HTR-8/SVneo (cell line): ENCODE measurements around the gene CCDC88C.
A peak's percentile ranks its signal among the peaks of the same experiment; 100 is the strongest.
"Not testable (repeated sequence)": the region's sequence is repeated elsewhere in the genome, so short reads cannot be mapped to it uniquely, and the experiment has no call there.

Experiments
- DNase-seq: peaks from one replicate; pipeline ENCODE4 v3.0.0; 2011; ENCODE audit warnings: low spot score, mixed read lengths; ENCODE audit not compliant: insufficient read length
- FAIRE-seq: peaks from 2 replicates; lab custom pipeline; 2011; peaks lifted over from hg19 to GRCh38; lab: Jason Lieb, UNC

Gene CCDC88C

DNA sequence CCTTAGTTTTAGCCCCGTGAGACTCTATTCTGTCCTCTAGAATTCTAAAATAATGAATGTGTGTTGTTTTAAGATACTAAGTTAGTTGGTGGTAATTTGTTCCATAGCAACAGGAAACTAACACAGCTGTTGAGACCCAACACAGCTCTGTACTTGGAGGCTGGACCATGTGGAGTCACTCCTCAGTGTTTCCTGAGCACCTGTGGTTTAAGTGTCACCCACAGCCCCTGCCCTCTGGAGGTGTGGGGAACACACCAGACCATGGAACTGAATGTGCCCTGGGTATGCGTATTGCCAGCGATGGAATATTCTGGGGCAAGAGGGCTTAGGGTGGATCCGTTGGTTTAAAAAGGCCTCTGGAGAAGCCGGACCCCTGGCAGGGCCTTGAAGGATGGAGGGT lies 156.5 kb downstream of the CCDC88C start:
- no peak for FAIRE-seq
- no peak for DNase-seq

DNA sequence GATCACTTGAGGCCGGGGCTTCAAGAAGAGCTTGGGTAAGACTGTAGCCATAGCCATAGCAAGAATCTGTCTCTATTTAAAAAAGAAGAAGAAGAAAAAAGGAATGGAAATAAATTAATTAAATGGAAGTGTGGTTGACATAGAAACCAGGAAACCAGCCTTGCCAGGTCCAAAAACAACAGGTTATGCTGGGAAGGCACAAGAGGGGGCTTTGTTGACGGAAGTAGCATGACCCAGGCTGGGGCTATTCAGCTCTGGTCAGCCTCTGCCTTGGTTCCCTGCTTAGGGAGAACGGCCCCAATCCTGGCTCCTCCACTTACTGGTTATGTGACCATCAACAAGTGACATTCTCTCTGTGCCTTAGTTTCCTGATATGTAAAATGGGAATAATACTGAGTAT lies 158.7 kb downstream of the CCDC88C start:
- FAIRE-seq: no peak

DNA sequence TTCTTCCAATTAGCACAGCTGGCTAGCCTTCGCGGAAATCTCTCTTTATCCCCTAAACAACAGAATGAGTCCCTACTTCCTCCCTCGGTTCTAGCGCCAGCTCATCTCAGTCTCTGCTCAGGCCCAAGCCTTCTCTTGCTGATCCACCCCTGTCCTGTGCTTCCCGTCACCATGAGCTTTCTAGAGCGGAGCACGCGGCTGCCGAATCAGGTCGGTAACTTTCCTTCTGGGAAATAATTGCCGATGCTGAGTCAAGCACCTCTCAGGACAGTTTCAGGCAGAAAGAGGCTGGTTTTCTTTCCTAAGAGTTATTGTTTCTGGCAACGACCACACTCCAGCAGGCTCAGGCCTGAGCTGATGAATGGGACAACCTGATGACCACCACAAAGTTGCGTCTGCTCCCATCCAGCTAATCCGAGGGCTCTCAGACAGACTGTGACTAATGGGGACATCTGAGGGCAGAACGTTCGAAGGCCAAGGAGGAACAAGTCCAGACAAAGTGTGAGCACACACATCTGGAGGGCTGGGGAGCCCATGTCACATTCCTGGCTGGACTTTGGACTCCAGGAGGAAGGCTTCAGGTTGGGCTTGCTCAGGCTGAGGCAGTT lies 159.5 kb downstream of the CCDC88C start:
- no peak for DNase-seq
- FAIRE-seq: no peak

More for the DNA sequence above, 158.7 kb downstream of the CCDC88C start:
- no peak for DNase-seq

DNA sequence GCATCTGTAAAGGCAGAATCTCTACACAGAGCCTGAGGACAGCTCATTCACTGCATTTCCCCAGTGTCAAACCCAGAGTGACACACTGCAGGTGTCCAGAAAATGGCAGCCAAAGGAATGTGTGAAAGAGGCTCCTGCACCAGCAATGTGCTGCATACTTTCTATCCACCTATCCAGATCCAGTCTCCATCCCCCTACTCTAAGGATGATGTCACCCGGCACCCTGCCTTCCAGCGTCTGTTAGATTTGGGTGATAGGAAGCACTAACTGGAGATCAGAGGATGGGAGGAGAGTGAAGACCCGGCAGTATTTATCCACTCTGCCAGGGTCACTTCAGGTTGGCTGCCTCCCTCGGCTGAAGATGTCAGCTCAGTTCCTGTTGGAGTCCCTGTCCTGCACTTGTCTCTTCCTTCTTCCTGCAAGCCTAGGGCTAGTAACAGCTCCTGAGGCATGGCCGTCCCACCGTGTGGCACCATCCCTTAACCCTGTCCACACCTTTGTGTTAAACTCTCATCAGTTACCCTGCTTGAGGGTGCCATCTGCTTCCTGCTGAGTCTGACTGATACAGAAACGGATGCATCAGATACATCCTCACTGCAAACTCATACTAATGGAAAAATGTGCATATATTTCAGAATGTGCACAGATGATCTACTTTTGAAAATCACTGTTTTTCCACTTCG lies 160.2 kb downstream of the CCDC88C start:
- FAIRE-seq: no peak
- no peak for DNase-seq

DNA sequence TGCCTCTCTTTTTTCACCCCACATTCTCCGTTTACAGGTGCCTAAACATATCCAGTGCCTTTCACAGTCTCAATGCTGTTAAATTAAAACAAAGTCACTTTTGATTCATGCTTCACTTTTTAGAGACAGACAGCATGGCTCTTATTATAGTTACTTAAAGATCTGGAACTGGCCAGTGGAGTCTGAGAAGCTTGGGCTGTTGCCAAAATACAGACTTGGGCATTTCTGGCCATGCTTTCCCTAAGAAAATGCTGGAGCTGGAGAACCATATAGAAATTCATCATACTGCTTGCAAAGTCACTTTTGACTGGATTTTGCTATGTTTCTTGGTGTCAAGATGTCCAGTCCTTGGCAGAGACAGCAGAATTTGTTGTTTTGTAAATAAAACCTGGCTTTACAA lies 161.0 kb downstream of the CCDC88C start:
- DNase-seq: no peak
- no peak for FAIRE-seq

DNA sequence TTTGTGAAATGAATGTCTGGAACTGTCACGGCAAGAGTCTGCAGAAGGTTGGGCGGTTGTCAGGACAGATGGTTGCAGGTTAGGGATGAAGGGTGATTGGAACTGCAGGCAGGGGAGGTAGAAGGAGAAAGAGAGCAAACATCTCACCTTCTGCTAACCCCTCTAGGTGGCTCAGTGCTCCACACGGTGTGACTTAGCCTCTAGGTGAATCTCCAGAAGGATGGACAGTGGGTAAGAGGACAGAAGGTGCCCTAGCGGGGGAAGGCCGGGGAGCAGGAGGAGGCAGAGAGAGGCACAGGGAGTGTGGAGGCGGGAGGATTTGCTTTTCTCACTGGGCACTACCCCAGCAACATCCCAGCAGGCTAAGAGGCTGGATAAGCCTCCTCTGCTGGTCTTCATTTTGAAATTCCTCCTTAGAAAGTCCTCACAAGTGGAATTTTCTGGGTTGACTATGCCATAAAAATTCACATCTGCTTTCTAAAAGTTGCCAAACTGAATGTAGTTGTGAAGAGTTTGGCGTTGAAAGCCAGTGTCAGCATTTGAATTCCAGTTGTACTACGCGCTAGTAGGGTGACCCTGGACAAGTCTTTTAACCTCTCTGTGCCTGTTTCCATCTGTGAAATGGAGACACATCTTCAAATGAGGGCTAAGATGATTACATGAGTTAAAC lies 162.5 kb downstream of the CCDC88C start:
- DNase-seq (no peak), FAIRE-seq (no peak)

DNA sequence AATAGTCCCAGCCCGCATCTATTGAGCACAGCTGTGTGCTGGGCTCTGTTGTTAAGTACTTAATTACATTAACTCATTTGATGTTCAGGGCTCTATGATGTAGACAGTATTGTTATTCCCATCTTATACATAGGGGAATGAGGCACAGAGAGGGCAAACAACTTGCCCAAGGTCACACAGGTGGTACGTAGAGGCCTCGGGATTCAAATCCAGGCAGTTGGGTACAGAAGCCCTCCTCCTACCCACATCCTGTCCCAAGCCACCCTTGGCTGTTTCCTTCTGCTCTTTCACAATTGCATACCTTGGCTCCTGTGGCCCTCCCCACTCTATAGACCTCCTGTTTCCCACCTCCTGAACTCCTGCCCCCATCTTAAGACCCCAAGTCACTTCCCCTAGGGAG lies 163.2 kb downstream of the CCDC88C start:
- FAIRE-seq: no peak
- no peak for DNase-seq

DNA sequence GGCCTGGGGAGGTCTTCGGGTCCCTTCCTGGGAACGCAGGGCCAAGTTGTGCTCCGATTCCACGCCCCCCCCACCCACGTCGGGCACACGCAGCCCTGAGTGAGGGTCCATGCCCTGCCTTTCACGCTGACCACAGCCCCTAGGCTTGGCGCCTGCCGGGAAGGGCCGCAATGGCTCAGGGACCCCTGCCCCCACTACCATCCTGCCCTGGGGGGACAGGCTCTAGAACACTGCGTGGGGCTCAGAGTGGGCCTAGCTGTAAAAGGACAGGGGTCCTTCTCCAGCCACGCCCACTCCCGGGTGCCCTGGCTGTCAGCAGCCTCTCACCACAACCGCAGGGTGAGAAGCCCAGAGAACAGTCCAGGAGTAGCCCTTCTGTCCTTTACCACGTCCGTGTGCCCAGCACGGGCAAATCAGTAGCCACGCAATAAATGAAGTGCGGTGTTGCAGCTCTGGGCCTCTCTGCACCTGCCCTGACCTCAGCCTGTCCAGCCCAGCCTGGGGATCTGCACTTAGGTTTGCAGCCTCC lies 163.8 kb downstream of the CCDC88C start:
- no peak for FAIRE-seq
- no peak for DNase-seq

DNA sequence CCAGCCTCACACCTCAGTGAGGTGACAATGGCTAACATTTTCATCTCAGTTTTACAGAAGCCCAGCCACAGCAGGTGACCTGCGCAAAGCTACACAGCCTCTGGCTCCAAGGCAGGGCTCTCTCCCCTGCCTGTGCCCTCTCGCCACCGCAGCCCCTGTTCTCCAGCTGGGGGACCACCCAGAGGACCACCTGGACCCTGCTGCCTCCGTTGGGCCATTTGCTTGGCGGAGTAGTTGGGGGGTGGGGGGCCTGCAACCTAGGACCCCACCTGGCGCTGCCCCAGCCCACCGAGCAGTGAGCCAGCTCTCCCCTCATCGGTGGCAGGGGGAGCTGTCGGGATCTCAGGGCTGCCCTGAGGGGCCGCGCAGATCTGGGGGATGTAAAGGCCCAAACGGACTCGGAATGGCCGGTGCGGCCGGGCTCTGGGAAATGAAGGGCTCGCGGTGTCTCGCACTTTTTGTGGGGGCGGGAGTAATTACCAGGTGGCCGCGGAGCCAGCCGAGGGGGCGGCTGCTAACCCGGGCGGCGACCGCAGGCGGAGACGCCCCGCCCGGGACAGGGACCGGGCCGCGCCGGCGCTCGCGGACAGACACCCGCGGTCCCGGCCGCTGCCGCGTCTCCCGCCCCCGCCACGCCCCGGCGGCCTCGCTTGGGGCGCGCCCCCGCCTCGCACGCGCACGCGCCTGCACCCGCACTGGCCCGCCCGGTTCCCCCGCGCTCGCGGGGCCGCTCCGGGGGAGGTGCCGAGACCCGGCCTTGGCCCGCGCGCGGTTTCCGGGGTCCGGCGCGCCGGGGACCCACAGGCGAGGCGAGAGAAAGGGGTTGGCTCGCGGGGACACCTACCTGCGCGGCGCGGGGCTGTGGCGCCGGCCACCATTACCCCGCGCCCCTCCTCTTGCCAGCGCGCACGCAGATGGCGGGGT lies 164.5 kb downstream of the CCDC88C start:
- DNase-seq (peak; percentile 33), FAIRE-seq (peak; percentile 16)

DNA sequence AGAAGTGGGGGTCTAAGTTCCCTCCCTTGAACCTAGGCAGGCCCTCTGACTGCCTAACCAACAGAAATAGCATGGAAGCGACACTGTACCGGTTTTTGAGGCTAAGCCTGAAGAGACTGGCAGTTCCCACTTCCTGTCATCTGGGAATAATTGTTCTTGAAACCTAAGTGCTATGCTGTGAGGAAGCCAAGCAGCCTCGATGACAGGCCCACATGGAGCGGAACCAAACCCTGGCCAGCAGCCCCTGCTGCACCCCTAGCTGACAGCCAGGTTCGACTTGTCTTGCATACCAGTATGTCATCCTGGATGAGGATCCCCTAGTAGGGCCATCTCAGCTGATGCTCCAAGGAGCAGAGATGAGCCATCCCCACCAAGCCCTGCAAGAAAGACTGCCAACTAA lies 166.7 kb downstream of the CCDC88C start:
- FAIRE-seq (no peak), DNase-seq (no peak)

DNA sequence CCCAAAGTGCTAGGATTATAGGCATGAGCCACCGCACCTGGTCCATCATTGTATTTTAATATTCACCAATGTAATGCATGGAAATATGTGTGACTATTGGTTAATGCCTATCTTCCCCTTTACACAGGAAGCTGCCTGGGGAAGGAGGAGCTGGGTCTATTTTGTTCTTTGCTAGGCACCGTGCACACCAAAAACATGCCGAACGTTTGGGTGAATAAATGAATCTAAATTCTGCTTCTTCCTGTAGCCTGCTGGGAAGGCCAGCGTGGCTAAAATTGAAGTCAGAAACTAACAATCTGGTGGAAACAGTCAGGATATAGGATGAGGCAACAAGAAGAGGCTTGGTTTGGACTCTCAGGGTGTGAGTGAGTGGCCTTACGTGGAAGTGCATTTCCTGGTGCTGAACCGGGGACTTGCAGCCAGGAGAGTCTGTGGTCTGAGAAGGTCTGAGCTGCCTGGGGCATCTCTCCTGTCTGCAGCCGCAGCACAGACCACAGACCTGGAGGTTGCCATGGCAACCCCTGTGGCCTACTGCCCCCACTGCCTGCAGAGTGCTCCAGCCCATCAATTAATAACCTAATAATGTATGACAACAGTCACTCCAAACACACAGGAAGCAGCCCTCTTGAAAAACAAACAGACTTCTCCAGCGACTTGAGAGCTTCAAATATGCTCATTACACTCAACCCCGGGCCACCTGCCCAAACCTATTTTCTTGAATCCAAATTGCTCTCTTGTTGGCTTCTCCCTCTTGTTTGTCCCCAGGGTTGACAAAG lies 167.6 kb downstream of the CCDC88C start:
- FAIRE-seq (peak; percentile 69), DNase-seq (no peak)

DNA sequence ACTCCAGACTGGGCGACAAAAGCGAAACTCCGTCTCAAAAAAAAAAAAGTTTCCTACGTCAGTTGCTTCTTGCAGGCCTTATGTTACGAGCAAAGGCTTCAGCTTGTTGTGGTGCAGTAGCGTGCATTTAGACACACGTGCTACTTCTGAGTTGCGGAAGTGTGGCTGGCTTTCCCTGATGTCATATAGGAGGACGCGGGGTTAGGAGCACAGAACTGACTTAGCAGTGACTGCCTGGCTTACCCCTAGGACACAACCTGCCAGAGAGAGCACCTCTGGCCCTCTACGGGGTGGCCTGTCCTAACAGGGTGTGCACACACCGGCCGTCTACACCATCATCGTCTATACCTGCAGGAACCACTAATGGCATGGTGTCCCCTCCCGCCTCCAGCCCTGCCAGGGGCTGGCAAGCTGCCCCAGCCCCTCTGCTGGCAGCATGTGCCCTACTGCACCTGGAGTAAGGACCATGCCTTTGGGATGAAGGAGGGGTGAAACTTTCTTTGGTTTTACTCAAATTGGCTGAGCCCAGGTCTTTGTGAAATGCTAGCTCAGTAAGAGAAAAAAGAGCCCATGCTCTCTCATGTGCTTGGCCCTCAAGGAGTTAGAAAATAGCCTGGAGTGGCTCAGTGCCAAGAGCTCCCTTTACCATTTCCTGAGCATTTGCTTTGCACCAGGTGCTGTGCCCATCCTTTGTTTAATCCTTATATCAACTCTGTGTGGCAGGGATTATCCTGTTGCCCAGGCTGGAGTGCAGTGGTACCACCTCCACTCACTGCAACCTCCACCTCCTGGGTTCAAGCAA lies 171.4 kb downstream of the CCDC88C start:
- FAIRE-seq (no peak), DNase-seq (no peak)

DNA sequence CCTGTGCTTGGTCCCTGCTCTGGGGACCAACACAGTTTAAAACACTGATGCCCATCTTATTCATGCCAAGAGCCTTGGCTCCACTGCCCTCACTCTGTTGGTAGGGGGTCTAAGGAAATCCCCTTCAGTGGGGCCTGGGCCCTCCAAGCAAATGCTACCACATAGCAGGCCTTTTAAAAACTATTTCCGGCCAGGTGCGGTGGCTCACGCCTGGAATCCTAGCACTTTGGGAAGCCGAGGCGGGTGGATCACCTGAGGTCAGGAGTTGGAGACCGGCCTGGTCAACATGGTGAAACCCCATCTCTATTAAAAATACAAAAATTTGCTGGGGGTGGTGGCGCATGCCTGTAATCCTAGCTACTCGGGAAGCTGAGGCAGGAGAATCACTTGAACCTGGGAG lies 172.0 kb downstream of the CCDC88C start:
- not testable (repeated sequence) for FAIRE-seq, DNase-seq

DNA sequence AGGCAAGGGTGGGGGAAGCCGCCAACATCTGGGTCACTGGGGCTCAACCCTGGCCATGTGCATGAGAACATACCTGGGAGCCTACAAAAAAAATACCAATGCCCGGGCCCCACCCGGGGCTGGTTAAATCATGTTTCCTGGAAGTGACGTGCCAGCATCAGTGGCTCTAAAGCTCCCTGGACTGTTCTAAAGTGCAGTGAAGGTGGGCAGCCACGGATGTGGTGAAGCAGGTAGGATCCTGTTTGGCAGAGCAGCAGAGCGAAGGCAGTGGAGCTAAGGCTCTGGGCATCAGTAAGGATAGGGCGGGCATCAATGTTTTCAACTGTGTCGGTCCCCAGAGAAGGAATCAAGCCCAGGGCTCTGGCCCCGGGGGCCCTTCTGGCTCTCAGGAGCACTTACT lies 172.6 kb downstream of the CCDC88C start:
- FAIRE-seq (no peak), DNase-seq (no peak)

DNA sequence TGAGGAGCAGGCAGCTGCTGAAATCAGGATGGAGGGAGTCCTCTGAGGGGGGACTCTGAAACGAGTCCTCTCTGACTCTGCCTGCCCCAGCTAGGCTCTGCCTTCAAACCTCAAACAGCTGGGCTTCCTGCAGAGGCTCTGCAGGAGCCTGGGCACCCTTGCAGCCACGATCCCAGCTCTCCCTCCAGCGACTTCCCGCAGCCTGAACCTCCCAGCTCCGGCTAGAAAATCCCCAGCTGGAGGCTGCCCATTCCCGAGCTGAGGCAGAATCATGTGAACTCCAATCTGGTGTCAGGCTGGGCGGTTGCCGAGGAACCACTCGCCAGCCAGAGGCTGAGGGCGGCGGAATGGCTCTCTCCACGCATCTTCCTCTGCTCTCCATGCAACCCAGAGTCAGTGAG lies 173.1 kb downstream of the CCDC88C start, which contains the start of gene GPR68:
Gene GPR68, minus strand, starts transcription at position 204 of the 401 bp plus-strand sequence. CDS start 9,654 bp downstream, outside the sequence.
- DNase-seq: no peak
- no peak for FAIRE-seq

DNA sequence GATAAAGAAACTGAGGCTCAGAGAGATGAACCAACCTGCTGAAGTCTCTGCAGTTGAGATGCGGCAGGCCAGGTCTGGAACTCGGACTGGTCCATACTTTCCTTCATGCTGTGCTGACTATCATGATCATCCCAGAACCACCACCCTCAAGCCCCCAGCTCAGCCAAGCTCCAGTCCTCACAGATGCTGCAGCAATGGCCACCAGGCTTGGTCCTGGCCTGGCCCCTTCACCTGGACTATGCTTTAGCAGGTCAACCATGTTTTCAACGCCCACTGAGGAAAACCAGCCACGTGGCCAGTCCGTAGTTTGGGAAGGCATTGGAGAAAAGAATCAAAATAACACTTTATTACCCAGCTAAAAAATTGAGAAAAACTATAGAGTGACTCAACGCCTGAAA lies 174.5 kb downstream of the CCDC88C start:
- DNase-seq: no peak
- no peak for FAIRE-seq

DNA sequence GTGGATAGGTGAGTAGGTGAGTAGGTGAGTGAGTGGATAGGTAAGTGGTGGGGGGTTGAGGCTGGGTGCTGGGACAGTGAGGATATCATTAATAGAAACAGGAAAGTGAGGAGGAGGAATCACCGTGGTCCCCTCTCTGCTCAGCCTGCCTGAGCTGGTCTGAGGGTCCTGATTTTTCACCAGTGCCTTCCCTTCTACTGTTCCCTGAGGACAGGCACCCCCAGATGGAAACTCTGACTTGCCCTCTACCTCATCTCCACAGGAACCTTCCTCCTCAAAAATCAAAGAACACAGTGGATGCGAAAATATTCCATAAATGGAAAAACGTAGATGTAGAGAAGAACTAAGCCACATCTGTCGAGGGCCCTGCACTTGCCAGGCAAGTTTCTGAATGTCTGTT lies 175.0 kb downstream of the CCDC88C start:
- no peak for FAIRE-seq

DNA sequence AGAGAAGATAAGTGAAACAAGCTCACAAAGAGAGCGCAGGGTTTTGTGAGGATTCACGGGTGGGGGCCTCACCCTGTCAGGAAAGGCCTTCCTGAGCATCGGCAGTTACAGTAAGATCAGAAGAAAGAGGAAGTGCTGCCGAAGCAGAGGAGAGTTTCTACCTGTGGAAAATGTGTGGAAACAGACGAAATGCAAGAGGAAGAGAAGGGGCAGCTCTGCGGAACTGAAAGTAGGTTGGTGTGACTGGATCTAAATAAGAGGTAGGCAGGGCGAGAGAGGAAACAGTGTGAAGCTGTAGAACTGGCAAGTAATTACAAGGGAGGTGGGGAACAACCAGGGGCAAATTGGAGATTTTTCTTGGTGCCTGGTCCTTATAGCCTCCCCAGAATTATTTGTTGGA lies 175.8 kb downstream of the CCDC88C start:
- FAIRE-seq (no peak), DNase-seq (no peak)

More for the DNA sequence above, 175.0 kb downstream of the CCDC88C start:
- DNase-seq: no peak

DNA sequence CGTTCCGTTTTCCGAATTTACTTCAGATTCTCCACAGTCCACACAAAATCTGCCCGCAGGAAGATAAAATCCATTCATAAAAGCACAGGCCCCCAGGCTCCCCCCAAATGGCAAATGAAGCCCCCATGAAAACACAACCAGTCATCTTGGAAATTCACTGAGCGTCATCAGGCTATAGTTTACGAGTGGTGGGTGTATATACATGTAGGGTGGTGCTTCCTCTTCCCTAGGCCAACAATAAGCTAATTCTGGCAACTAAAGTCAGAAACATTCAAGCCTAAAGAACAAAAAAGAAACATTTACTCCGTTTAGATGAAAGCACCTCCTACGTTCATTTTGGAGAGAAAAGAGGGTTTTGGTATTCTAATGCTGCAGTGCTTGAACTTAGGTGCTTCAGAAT lies 179.0 kb downstream of the CCDC88C start:
- DNase-seq (no peak), FAIRE-seq (no peak)
